CD4-positive, alpha-beta T cell (primary cell): ENCODE data around the gene FAM180B. TPM values are rescaled to one million over a fixed set of nuclear protein-coding genes. Genes with fewer than 3 reads are reported as not detected.

Experiments used
- ATAC-seq: fragments of 200-7000 bp; cut with Tn5 transposase; one replicate; pipeline ENCODE4 v1.10.0; 2022; ENCODE audit warnings: mild to moderate bottlenecking; ENCODE audit not compliant: poor library complexity
- CTCF ChIA-PET: fragments of 350-600 bp; sonication (Branson Sonifier 250); formaldehyde crosslinking; loops from one replicate; lab custom pipeline; 2021; ENCODE audit warnings: antibody characterized with exemption, inconsistent platforms; lab: Charles Lee
- POLR2A ChIA-PET: fragments of 350-600 bp; sonication (Branson Sonifier 250); formaldehyde crosslinking; loops from one replicate; lab custom pipeline; 2021; ENCODE audit warnings: antibody characterized with exemption, inconsistent platforms; lab: Charles Lee
- DNase-seq, 14 experiments: peaks; one replicate each; pipeline ENCODE4 v3.0.0-alpha.2; 2013 to 2020; ENCODE audit warnings: mixed read lengths in 2 of 14
- H3K27ac ChIP-seq, 2 donors: one replicate each; pipeline versions ENCODE4 v1.5.1 to v1.7.0; 2013; ENCODE audit warnings: low read length in 2 of 2, low read depth in 1 of 2, mild to moderate bottlenecking in 1 of 2
- H3K27me3 ChIP-seq, 2 experiments: 1 replicate in 1 of 2; 2 replicates in 1 of 2; pipeline versions ENCODE4 v1.6.1 to v1.7.0; 2013; ENCODE audit warnings: low read length in 2 of 2, control low read depth in 1 of 2, mild to moderate bottlenecking in 1 of 2, moderate library complexity in 1 of 2; ENCODE audit not compliant: insufficient read depth in 2 of 2, control insufficient read depth in 1 of 2
- H3K36me3 ChIP-seq: one replicate; pipeline ENCODE4 v1.6.1; 2013; ENCODE audit warnings: low read length, control low read depth; ENCODE audit not compliant: insufficient read depth
- H3K4me1 ChIP-seq: one replicate; pipeline ENCODE4 v1.6.1; 2013; ENCODE audit warnings: low read length, control low read depth; ENCODE audit not compliant: insufficient read depth
- H3K4me3 ChIP-seq: one replicate; pipeline ENCODE4 v1.5.1; 2013; ENCODE audit warnings: mild to moderate bottlenecking, low read length, moderate library complexity
- H3K9me3 ChIP-seq, 2 experiments: 1 replicate in 1 of 2; 2 replicates in 1 of 2; pipeline versions ENCODE4 v1.6.1 to v1.7.0; 2013; ENCODE audit warnings: low read length in 2 of 2, mild to moderate bottlenecking in 2 of 2, control low read depth in 1 of 2, moderate library complexity in 1 of 2; ENCODE audit not compliant: control insufficient read depth in 1 of 2, insufficient read depth in 1 of 2
- H3K27ac Mint-ChIP-seq: one replicate; pipeline ENCODE4 v1.8.0; 2020; ENCODE audit warnings: mixed read lengths
- H3K27me3 Mint-ChIP-seq: one replicate; pipeline ENCODE4 v1.8.0; 2021; ENCODE audit warnings: mixed read lengths
- H3K36me3 Mint-ChIP-seq: one replicate; pipeline ENCODE4 v1.8.0; 2021; ENCODE audit warnings: low read depth, mixed read lengths
- H3K4me1 Mint-ChIP-seq: one replicate; pipeline ENCODE4 v1.8.0; 2021; ENCODE audit warnings: low read depth, mixed read lengths
- H3K4me3 Mint-ChIP-seq: one replicate; pipeline ENCODE4 v1.8.0; 2020; ENCODE audit warnings: mild to moderate bottlenecking, mixed read lengths
- H3K9me3 Mint-ChIP-seq: one replicate; pipeline ENCODE4 v1.8.0; 2020; ENCODE audit warnings: mixed read lengths
- CTCF ChIP-seq: fragments of 200-600 bp; IDR thresholded peaks from one replicate; pipeline ENCODE4 v1.8.0; 2022; ENCODE audit warnings: antibody characterized with exemption, mild to moderate bottlenecking
- intact Hi-C, 2 experiments: fragments of 100-400 bp; cut with DNase I in 1 of 2; cut with micrococcal nuclease in 1 of 2; formaldehyde crosslinking; loops; one replicate each; pipeline versions ENCODE4 v1.15.1 to v1.9.0; 2023 to 2025; cut with DNase I, micrococcal nuclease
- total RNA-seq, 174 experiments: library from RNA in 2 of 174; stranded (reverse) in 2 of 174; gene quantifications; one replicate each; pipeline ENCODE4 v1.2.3 and lab custom pipeline; 2021 to 2026

FAM180B gene
- total RNA-seq, 2 experiments from 2014 or later: 0.55 to 0.92 TPM

- Mint-ChIP-seq H3K4me1 (peaks cover 70% of the 10 kb centered on the region), H3K27me3 (no peaks in the 10 kb centered on the region), H3K4me3 (peak overlapping the region; percentile 23), H3K9me3 (no peaks in the 10 kb centered on the region), H3K36me3 (peaks cover 40% of the 10 kb centered on the region), H3K27ac (peak overlapping the region; percentile 77)
- no peaks in the 10 kb centered on the region for H3K27me3 ChIP-seq
- peaks cover 16% of the 10 kb centered on the region for H3K36me3 ChIP-seq
- H3K4me3 ChIP-seq: no peak overlapping the region
- H3K27ac ChIP-seq: no peak overlapping the region
- no peak for ATAC-seq
- POLR2A ChIA-PET: interaction anchor here (0.6 to 2.2 kb wide), 3 partner anchors 14 to 200 kb away, joined by 3 to 7 read pairs (median 3); no protein-coding TSS in a partner anchor
- intact Hi-C loops: no loop called here
- no peak for DNase-seq
- CTCF ChIA-PET: interaction anchor here (0.7 to 7.9 kb wide), 2 partner anchors 13 to 280 kb away, joined by 3 to 31 read pairs; partner anchors contain the start of gene CELF1
- H3K4me1 ChIP-seq: peaks cover 56% of the 10 kb centered on the region
- no peak for TF ChIP-seq CTCF
- H3K9me3 ChIP-seq: no peaks in the 10 kb centered on the region
These were observed 47.5 kb upstream of the FAM180B start for GRCh38 chr11:47538741-47539565.

GRCh38 chr11:47539681-47540039 is 46.8 kb upstream of the FAM180B start:
- intact Hi-C loops: loop anchor here in 1 of 2 experiments (10.0 kb wide), 1 partner anchor 45 kb away; no protein-coding TSS in a partner anchor
- Mint-ChIP-seq H3K27me3 (no peaks in the 10 kb centered on the region), H3K27ac (peak overlapping the region; percentile 77), H3K36me3 (peaks cover 46% of the 10 kb centered on the region), H3K4me3 (peak overlapping the region; percentile 61), H3K4me1 (peaks cover 77% of the 10 kb centered on the region), H3K9me3 (no peaks in the 10 kb centered on the region)
- Histone ChIP-seq H3K4me3 (no peak overlapping the region), H3K9me3 (no peaks in the 10 kb centered on the region), H3K36me3 (peaks cover 14% of the 10 kb centered on the region), H3K27ac (no peak overlapping the region), H3K4me1 (peaks cover 54% of the 10 kb centered on the region), H3K27me3 (no peaks in the 10 kb centered on the region)
- no peak for ATAC-seq
- no peak for TF ChIP-seq CTCF
- no peak for DNase-seq
- ChIA-PET CTCF (interaction anchor here (7.9 kb wide), 1 partner anchor 13 kb away, joined by 31 read pairs; the partner anchor contains the start of gene CELF1), POLR2A (interaction anchor here (1.0 to 2.2 kb wide), 3 partner anchors 15 to 39 kb away, joined by 3 to 7 read pairs (median 4); partner anchors contain the start of genes KBTBD4 and NDUFS3)

- no peak for TF ChIP-seq CTCF
- no peaks in the 10 kb centered on the region for H3K27me3 Mint-ChIP-seq
- H3K9me3 ChIP-seq: no peaks in the 10 kb centered on the region
- H3K36me3 Mint-ChIP-seq: peaks cover 38% of the 10 kb centered on the region
- no peak overlapping the region for H3K4me3 ChIP-seq
- no peaks in the 10 kb centered on the region for H3K9me3 Mint-ChIP-seq
- peak overlapping the region; percentile 77 for H3K27ac Mint-ChIP-seq
- ChIA-PET CTCF (interaction anchor here (1.3 to 7.9 kb wide), 2 partner anchors 11 to 15 kb away, joined by 3 to 31 read pairs; partner anchors contain the start of gene CELF1), POLR2A (interaction anchor here (1.6 to 2.2 kb wide), 2 partner anchors 12 to 16 kb away, joined by 7 read pairs; no protein-coding TSS in a partner anchor)
- H3K4me3 Mint-ChIP-seq: peak overlapping the region; percentile 5
- peaks cover 13% of the 10 kb centered on the region for H3K36me3 ChIP-seq
- no peaks in the 10 kb centered on the region for H3K27me3 ChIP-seq
- intact Hi-C loops: loop anchor here in 1 of 2 experiments (10.0 kb wide), 1 partner anchor 46 kb away; no protein-coding TSS in a partner anchor
- H3K27ac ChIP-seq: no peak overlapping the region
- peaks cover 75% of the 10 kb centered on the region for H3K4me1 Mint-ChIP-seq
- DNase-seq: no peak
- ATAC-seq: no peak
- peaks cover 58% of the 10 kb centered on the region for H3K4me1 ChIP-seq
These were observed 45.4 kb upstream of the FAM180B start for GRCh38 chr11:47541070-47541469.
